K562 (cell line): Measurements from ENCODE around the gene ARHGEF12. TPM values are rescaled to one million over a fixed set of nuclear protein-coding genes. Genes with fewer than 3 reads are reported as not detected.

ENCODE experiments used
- CTCF ChIP-seq, 3 experiments: IDR thresholded peaks in 2 of 3; conservative IDR thresholded peaks in 1 of 3; 2 replicates each; pipeline ENCODE4 v1.5.1; 2011 to 2012; ENCODE audit warnings: low read length in 3 of 3, mild to moderate bottlenecking in 3 of 3, control low read depth in 2 of 3, improper control_type of control experiment in 1 of 3, inconsistent platforms in 1 of 3, low read depth in 1 of 3, mixed read lengths in 1 of 3, moderate library complexity in 1 of 3; ENCODE audit not compliant: insufficient read depth in 2 of 3
- HMBOX1 ChIP-seq: sonication (generic); IDR thresholded peaks from 2 replicates; pipeline ENCODE4 v1.6.1; 2016
- IRF2 ChIP-seq: sonication (generic); formaldehyde crosslinking; IDR thresholded peaks from 2 replicates; pipeline ENCODE4 v1.8.1; 2022; ENCODE audit warnings: mild to moderate bottlenecking, missing genetic modification reagents
- JUND ChIP-seq, 2 experiments: IDR thresholded peaks; 2 replicates in 1 of 2; 3 replicates in 1 of 2; pipeline ENCODE4 v1.6.1; 2011; ENCODE audit warnings: borderline replicate concordance in 2 of 2, low read depth in 2 of 2, low read length in 2 of 2, improper control_type of control experiment in 1 of 2, missing biosample characterization in 1 of 2, missing genetic modification characterization in 1 of 2, missing genetic modification reagents in 1 of 2
- PREB ChIP-seq: sonication (generic); formaldehyde crosslinking; IDR thresholded peaks from 2 replicates; pipeline ENCODE4 v1.8.1; 2023; ENCODE audit warnings: mild to moderate bottlenecking, missing genetic modification reagents
- SMC3 ChIP-seq: conservative IDR thresholded peaks from 2 replicates; pipeline ENCODE4 v1.6.1; 2011; ENCODE audit warnings: low read depth, low read length, improper control_type of control experiment; ENCODE audit not compliant: insufficient read depth
- TFAP4 ChIP-seq: sonication (generic); formaldehyde crosslinking; IDR thresholded peaks from 2 replicates; pipeline ENCODE4 v1.8.0; 2022; ENCODE audit warnings: missing genetic modification reagents, mild to moderate bottlenecking, moderate library complexity, borderline replicate concordance
- TFE3 ChIP-seq: fragments of 450-650 bp; formaldehyde crosslinking; IDR thresholded peaks from 2 replicates; pipeline ENCODE4 v1.4.0; 2020; ENCODE audit warnings: mild to moderate bottlenecking, mixed read lengths
- YY1 ChIP-seq, 3 experiments: IDR thresholded peaks; 2 replicates each; pipeline ENCODE4 v1.6.1; 2011; ENCODE audit warnings: low read length in 2 of 3, mild to moderate bottlenecking in 2 of 3, moderate library complexity in 2 of 3, borderline replicate concordance in 1 of 3, control low read depth in 1 of 3, low read depth in 1 of 3; ENCODE audit not compliant: insufficient read depth in 3 of 3, insufficient replicate concordance in 2 of 3, control insufficient read depth in 1 of 3, insufficient read length in 1 of 3; ENCODE audit errors: extremely low read depth in 1 of 3
- ZEB2 ChIP-seq: fragments of 450-650 bp; IDR thresholded peaks from 2 replicates; pipeline ENCODE4 v1.6.1; 2016
- polyA plus RNA-seq, 8 experiments: library from polyadenylated mRNA; depleted of rRNA in 4 of 8; stranded (reverse) in 5 of 8; unstranded in 3 of 8; fragments of >200 nt; fragmentation: Nextera tagmentation in 2 of 8; fragmentation: Illumina TruSeq in 1 of 8; extraction: Ambion mirVana in 2 of 8; extraction: Trizol in 1 of 8; gene quantifications; 2 replicates each; pipeline versions ENCODE4 v1.2.1 to v1.2.3, GENCODE V29; 2011 to 2014; ENCODE audit warnings: inconsistent platforms in 1 of 8, missing spikeins in 1 of 8
- total RNA-seq, 7 experiments: library from RNA; depleted of rRNA in 6 of 7; stranded (reverse); fragments of >200 nt in 6 of 7; fragmentation: Illumina TruSeq in 2 of 7; extraction: Trizol in 2 of 7; gene quantifications; 2 replicates each; pipeline versions ENCODE4 v1.2.1 to v1.2.3, GENCODE V29; 2011 to 2021; ENCODE audit warnings: low replicate concordance in 1 of 7

ARHGEF12 gene
- total and polyA plus RNA-seq, 9 of the 15 experiments (the other 6 are each of a cell fraction or from before 2014, with no cell fraction given): 3.5 to 51.7 (median 29.5) TPM

GRCh38 chr11:120303004-120303637 is 33.1 kb upstream of the ARHGEF12 start (continued):
- peak; percentile 97 to 100 (median 99) for TF ChIP-seq CTCF (IDR thresholded peaks at IDR 0.05 in 2 of 3, conservative IDR thresholded peaks at IDR 0.05 in 1 of 3; ENCODE audit: insufficient read depth in 2 of 3, low read depth in 1 of 3, low read length in 3 of 3)
- no peak for TF ChIP-seq TFE3 (CRISPR knock-in tag)
- no peak for TF ChIP-seq ZEB2
- TF ChIP-seq HMBOX1: no peak
- TF ChIP-seq TFAP4 (CRISPR knock-in tag): 0 out of 2 replicates have a peak, but pooled peaks have one; percentile 16
- no peak for TF ChIP-seq IRF2 (CRISPR knock-in tag)
- TF ChIP-seq JUND (IDR thresholded peaks at IDR 0.05; ENCODE audit: borderline replicate concordance, low read depth, low read length): peak; percentile 22; the same call in 1 of the 2 replicates
- no peak for TF ChIP-seq JUND (tag; IDR thresholded peaks at IDR 0.05; ENCODE audit: borderline replicate concordance, low read depth, low read length)
- TF ChIP-seq PREB (CRISPR knock-in tag): 0 out of 2 replicates have a peak, but pooled peaks have one; percentile 36
- peak; percentile 89 for TF ChIP-seq SMC3
- no peak for TF ChIP-seq YY1 (IDR thresholded peaks at IDR 0.05; ENCODE audit: borderline replicate concordance in 1 of 3, control insufficient read depth in 1 of 3, extremely low read depth in 1 of 3, insufficient read depth in 3 of 3, insufficient read length in 1 of 3, insufficient replicate concordance in 2 of 3, low read depth in 1 of 3, low read length in 2 of 3)
- TF ChIP-seq, all 486 proteins: peak for 18
